Measurements from ENCODE around the gene C2orf76.

DNA sequence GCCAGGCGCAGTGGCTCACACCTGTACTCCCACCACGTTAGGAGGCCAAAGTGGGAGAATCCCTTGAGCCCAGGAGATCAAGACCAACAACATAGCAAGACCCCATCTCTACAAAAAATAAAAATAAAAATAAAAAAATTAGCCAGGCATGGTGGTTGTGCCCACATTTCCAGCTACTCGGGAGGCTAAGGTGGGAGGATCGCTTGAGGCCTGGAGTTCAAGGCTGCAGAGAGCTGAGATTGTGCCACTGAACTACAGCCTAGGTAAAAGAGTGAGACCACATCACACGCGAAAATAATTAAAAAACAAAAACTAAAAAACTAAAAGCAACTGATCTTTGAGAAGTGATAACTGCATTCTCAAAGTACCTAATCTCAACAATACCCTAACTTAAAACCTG is 1.8 kb downstream of the C2orf76 start:
- no peak for TF ChIP-seq CTCF (IDR thresholded peaks at IDR 0.05)
- TF ChIP-seq POLR2A (IDR thresholded peaks at IDR 0.05), result no peak
- TF ChIP-seq POLR2AphosphoS5 (IDR thresholded peaks at IDR 0.05), result no peak
